ENCODE measurements around the gene NUDT8. TPM values are rescaled to one million over a fixed set of nuclear protein-coding genes. Genes with fewer than 3 reads are reported as not detected.

NUDT8 gene
- total RNA-seq, result 5.0 to 6.2 TPM (median 5.6 TPM) in 3 replicates

GRCh38 chr11:67629386-67630227, at the start of gene NUDT8:
TSS of gene NUDT8 (minus strand) at chr11:67629937. CDS start at chr11:67629911, 26 bp downstream.
- peak; percentile 68 to 98 for DNase-seq (ENCODE audit: low spot score in 2 of 2, unreplicated experiment in 2 of 2)
- Mint-ChIP-seq H3K9me3 (no peaks in the 10 kb centered on the region), H3K4me1 (peaks cover 8% of the 10 kb centered on the region), H3K4me3 (peak within 1 kb of the TSS; percentile 80), H3K27ac (peak within 1 kb of the TSS; percentile 85), H3K36me3 (peaks cover 14% of the 10 kb centered on the region), H3K27me3 (ENCODE audit: low read depth) (no peaks in the 10 kb centered on the region)
- TF ChIP-seq, protein P1, sequence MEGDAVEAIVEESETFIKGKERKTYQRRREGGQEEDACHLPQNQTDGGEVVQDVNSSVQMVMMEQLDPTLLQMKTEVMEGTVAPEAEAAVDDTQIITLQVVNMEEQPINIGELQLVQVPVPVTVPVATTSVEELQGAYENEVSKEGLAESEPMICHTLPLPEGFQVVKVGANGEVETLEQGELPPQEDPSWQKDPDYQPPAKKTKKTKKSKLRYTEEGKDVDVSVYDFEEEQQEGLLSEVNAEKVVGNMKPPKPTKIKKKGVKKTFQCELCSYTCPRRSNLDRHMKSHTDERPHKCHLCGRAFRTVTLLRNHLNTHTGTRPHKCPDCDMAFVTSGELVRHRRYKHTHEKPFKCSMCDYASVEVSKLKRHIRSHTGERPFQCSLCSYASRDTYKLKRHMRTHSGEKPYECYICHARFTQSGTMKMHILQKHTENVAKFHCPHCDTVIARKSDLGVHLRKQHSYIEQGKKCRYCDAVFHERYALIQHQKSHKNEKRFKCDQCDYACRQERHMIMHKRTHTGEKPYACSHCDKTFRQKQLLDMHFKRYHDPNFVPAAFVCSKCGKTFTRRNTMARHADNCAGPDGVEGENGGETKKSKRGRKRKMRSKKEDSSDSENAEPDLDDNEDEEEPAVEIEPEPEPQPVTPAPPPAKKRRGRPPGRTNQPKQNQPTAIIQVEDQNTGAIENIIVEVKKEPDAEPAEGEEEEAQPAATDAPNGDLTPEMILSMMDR (IDR thresholded peaks at IDR 0.05; ENCODE audit: unreplicated experiment), result peak; percentile 97

DNA sequence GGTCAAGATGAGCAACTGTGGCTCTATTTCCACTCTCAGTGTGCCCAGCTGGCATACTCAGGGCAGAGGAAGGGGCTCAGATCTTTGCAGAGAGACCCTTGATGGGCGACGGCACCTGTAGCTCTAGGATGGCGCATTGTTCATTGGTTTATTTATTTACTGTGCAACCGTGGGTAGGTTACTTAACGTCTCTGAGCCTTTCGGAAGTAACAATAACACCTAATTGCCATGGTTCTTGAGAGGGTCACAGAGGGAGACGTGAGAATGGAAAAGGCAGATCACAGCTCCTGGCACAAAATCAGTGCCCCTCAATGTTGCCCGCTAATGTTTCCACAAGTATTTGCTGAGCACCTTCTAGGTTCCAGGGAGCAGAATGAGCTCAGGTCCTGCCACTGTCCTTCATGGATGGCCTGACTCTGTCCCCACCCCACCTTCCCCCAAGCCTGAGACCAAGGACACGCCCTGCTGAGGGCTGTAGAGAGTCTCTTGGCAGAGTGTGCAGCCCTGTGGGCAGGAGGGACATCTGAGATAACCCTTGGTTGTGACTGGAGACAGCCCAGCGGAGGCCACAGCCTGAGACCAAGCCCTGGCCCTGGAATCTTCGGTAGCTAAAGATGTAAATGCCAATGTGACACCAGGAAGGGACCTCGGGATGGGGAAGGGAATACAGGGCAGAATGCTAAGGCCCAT, 45.5 kb upstream of the NUDT8 start:
- DNase-seq (ENCODE audit: low spot score in 2 of 2, unreplicated experiment in 2 of 2), result no peak
- H3K27me3 Mint-ChIP-seq (ENCODE audit: low read depth), result peaks cover 3% of the 10 kb centered on the region
- peaks cover 24% of the 10 kb centered on the region for H3K4me1 Mint-ChIP-seq
- TF ChIP-seq, protein P1 (IDR thresholded peaks at IDR 0.05; ENCODE audit: unreplicated experiment), result no peak
- H3K4me3 Mint-ChIP-seq, result no peak overlapping the region
- peak overlapping the region; percentile 82 for H3K27ac Mint-ChIP-seq
- H3K9me3 Mint-ChIP-seq, result peaks cover 11% of the 10 kb centered on the region
- peaks cover 3% of the 10 kb centered on the region for H3K36me3 Mint-ChIP-seq

DNA sequence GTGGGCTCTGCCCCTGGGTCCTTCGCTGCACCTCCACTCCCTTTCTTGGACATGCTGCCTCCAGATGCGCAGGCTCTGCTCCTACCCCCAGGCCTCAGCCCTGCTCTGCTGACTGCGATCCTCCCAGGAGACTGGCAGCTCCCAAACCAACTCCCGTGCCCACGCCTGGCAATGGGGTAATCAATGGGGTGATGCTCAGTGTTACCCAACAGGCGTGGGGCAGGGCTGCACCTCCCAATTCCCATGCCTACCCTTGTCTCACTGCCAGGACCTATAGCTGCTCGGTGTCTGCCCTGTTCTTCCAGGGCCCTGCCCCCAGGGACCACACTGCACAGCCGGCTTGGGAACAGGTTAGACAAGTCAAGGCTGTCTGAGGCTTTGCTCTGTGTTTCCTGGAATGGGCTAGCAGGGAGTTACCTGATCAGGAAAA, 44.7 kb upstream of the NUDT8 start, which contains the start of gene ALDH3B2:
Gene ALDH3B2 (minus strand): TSS at position 182 of the 430 bp plus-strand sequence. CDS start 7,688 bp downstream, outside the sequence.
- peaks cover 11% of the 10 kb centered on the region for H3K9me3 Mint-ChIP-seq
- H3K27me3 Mint-ChIP-seq (ENCODE audit: low read depth), result peaks cover 3% of the 10 kb centered on the region
- H3K4me1 Mint-ChIP-seq, result peaks cover 24% of the 10 kb centered on the region
- H3K36me3 Mint-ChIP-seq, result peaks cover 3% of the 10 kb centered on the region
- peak within 1 kb of the TSS; percentile 84 for H3K27ac Mint-ChIP-seq
- DNase-seq (ENCODE audit: low spot score in 2 of 2, unreplicated experiment in 2 of 2), result peak in 1 of 2 experiments; percentile 63
- H3K4me3 Mint-ChIP-seq, result peak within 1 kb of the TSS; percentile 44
- TF ChIP-seq, protein P1 (IDR thresholded peaks at IDR 0.05; ENCODE audit: unreplicated experiment), result no peak

- Mint-ChIP-seq H3K4me3 (no peak overlapping the region), H3K27ac (peak overlapping the region; percentile 84), H3K27me3 (ENCODE audit: low read depth) (peaks cover 3% of the 10 kb centered on the region), H3K4me1 (peaks cover 24% of the 10 kb centered on the region), H3K36me3 (peaks cover 3% of the 10 kb centered on the region), H3K9me3 (peaks cover 11% of the 10 kb centered on the region)
- TF ChIP-seq, protein P1 (IDR thresholded peaks at IDR 0.05; ENCODE audit: unreplicated experiment), result no peak
- DNase-seq (ENCODE audit: low spot score in 2 of 2, unreplicated experiment in 2 of 2), result peak in 1 of 2 experiments; percentile 31
These were observed 44.2 kb upstream of the NUDT8 start for GRCh38 chr11:67673902-67674301.

DNA sequence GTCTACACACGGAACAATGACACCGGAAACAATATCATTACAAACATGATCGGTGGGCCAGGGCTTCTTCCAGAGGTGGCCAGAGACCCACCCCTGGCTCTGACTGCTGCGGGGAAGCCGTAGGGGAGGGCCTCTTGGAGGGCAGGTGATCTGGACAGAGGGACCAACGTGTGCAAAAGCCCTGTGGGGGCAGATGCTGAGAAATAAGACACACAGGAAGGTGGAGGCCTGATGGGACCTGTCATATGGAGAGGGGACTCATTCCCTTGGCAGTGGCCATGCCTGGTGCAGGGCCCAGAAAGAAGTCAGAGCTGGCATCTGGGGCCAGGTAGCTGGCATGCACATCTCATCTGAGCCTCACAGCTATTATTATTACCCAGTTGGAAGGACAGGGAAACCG, 43.6 kb upstream of the NUDT8 start:
- Mint-ChIP-seq H3K27ac (peak overlapping the region; percentile 35), H3K4me1 (peaks cover 24% of the 10 kb centered on the region), H3K9me3 (peaks cover 11% of the 10 kb centered on the region), H3K27me3 (ENCODE audit: low read depth) (peaks cover 3% of the 10 kb centered on the region), H3K36me3 (peaks cover 3% of the 10 kb centered on the region), H3K4me3 (no peak overlapping the region)
- peak in 1 of 2 experiments; percentile 21 for DNase-seq (ENCODE audit: low spot score in 2 of 2, unreplicated experiment in 2 of 2)
- TF ChIP-seq, protein P1 (IDR thresholded peaks at IDR 0.05; ENCODE audit: unreplicated experiment), result no peak

All from mesothelial cell of epicardium (in vitro differentiated cells).